Measurements from ENCODE around the gene BTBD19. TPM values are rescaled to one million over a fixed set of nuclear protein-coding genes. Genes with fewer than 3 reads are reported as not detected.

The BTBD19 gene
- polyA plus RNA-seq, 1 donor (not counting 4 experiments of a cell fraction or from before 2014, with no cell fraction given), result 2.9 TPM

- Histone ChIP-seq H3K4me1 (ENCODE audit: control insufficient read depth, extremely low read depth, insufficient read depth, low read length) (no peaks in the 10 kb centered on the region), H3K27me3 (ENCODE audit: control insufficient read depth, extremely low read depth, insufficient read depth, low read length) (peaks cover 3% of the 10 kb centered on the region), H2AFZ (ENCODE audit: control insufficient read depth, low read length) (no peak overlapping the region), H3K9ac (ENCODE audit: control insufficient read depth, extremely low read depth, insufficient read depth, low read length) (no peak overlapping the region), H3K9me3 (ENCODE audit: control insufficient read depth, low read depth, low read length) (no peaks in the 10 kb centered on the region), H3K27ac (ENCODE audit: control insufficient read depth, insufficient read depth, low read length) (no peak overlapping the region), H3K4me3 (ENCODE audit: control insufficient read depth in 2 of 3, extremely low read depth in 1 of 3, insufficient read depth in 2 of 3, low read depth in 1 of 3, low read length in 3 of 3) (no peak overlapping the region), H3K4me2 (ENCODE audit: control insufficient read depth, extremely low read depth, insufficient read depth, low read depth, low read length) (no peak overlapping the region), H3K79me2 (ENCODE audit: control insufficient read depth, insufficient read depth, low read length) (no peaks in the 10 kb centered on the region), H4K20me1 (ENCODE audit: control insufficient read depth, extremely low read depth, insufficient read depth, low read length) (no peaks in the 10 kb centered on the region), H3K36me3 (ENCODE audit: control insufficient read depth in 2 of 2, extremely low read depth in 1 of 2, insufficient read depth in 2 of 2, low read length in 2 of 2) (no peaks in the 10 kb centered on the region), H3K9me1 (ENCODE audit: control insufficient read depth, extremely low read depth, insufficient read depth, low read length) (no peaks in the 10 kb centered on the region)
- FAIRE-seq (no peak), DNase-seq (ENCODE audit: low read depth, low spot score) (no peak)
- dilution Hi-C loops (cut with MboI; ENCODE audit: extremely low pct_ligation_motif_present, low sequenced_read_pairs), result no loop called here
- no peak for TF ChIP-seq EZH2 (IDR thresholded peaks at IDR 0.05; ENCODE audit: low read length)
- no peak for TF ChIP-seq CTCF (optimal IDR thresholded peaks at IDR 0.05 in 1 of 3, IDR thresholded peaks at IDR 0.05 in 1 of 3, conservative IDR thresholded peaks at IDR 0.05 in 1 of 3; ENCODE audit: extremely low read depth in 1 of 3, insufficient read depth in 2 of 3, low read length in 3 of 3)
Measured at GRCh38 chr1:44828003-44828651, 19.8 kb downstream of the BTBD19 start.

GRCh38 chr1:44828841-44829440 lies 20.6 kb downstream of the BTBD19 start:
- Histone ChIP-seq H3K4me3 (ENCODE audit: control insufficient read depth in 2 of 3, extremely low read depth in 1 of 3, insufficient read depth in 2 of 3, low read depth in 1 of 3, low read length in 3 of 3) (no peak overlapping the region), H3K4me2 (ENCODE audit: control insufficient read depth, extremely low read depth, insufficient read depth, low read depth, low read length) (no peak overlapping the region), H3K9me3 (ENCODE audit: control insufficient read depth, low read depth, low read length) (no peaks in the 10 kb centered on the region), H3K79me2 (ENCODE audit: control insufficient read depth, insufficient read depth, low read length) (no peaks in the 10 kb centered on the region), H3K36me3 (ENCODE audit: control insufficient read depth in 2 of 2, extremely low read depth in 1 of 2, insufficient read depth in 2 of 2, low read length in 2 of 2) (no peaks in the 10 kb centered on the region), H3K27me3 (ENCODE audit: control insufficient read depth, extremely low read depth, insufficient read depth, low read length) (peaks cover 3% of the 10 kb centered on the region), H3K4me1 (ENCODE audit: control insufficient read depth, extremely low read depth, insufficient read depth, low read length) (no peaks in the 10 kb centered on the region), H3K9ac (ENCODE audit: control insufficient read depth, extremely low read depth, insufficient read depth, low read length) (no peak overlapping the region), H4K20me1 (ENCODE audit: control insufficient read depth, extremely low read depth, insufficient read depth, low read length) (no peaks in the 10 kb centered on the region), H2AFZ (ENCODE audit: control insufficient read depth, low read length) (no peak overlapping the region), H3K9me1 (ENCODE audit: control insufficient read depth, extremely low read depth, insufficient read depth, low read length) (no peaks in the 10 kb centered on the region), H3K27ac (ENCODE audit: control insufficient read depth, insufficient read depth, low read length) (no peak overlapping the region)
- FAIRE-seq (no peak), DNase-seq (ENCODE audit: low read depth, low spot score) (no peak)
- TF ChIP-seq CTCF (optimal IDR thresholded peaks at IDR 0.05 in 1 of 3, IDR thresholded peaks at IDR 0.05 in 1 of 3, conservative IDR thresholded peaks at IDR 0.05 in 1 of 3; ENCODE audit: extremely low read depth in 1 of 3, insufficient read depth in 2 of 3, low read length in 3 of 3) (no peak), EZH2 (IDR thresholded peaks at IDR 0.05; ENCODE audit: low read length) (no peak)
- dilution Hi-C loops (cut with MboI; ENCODE audit: extremely low pct_ligation_motif_present, low sequenced_read_pairs), result no loop called here
